PC-3 (cell line): ENCODE results near the gene RELL2.

ENCODE experiments used
- EZH2 ChIP-seq: fragments of 300-600 bp; sonication (generic); IDR thresholded peaks from one replicate; pipeline ENCODE4 v1.6.1; 2017; ENCODE audit warnings: antibody characterized with exemption, mild to moderate bottlenecking, low read length; ENCODE audit not compliant: unreplicated experiment
- TF ChIP-seq, protein P1 (sequence below): fragments of 300-600 bp; sonication (generic); conservative IDR thresholded peaks from 2 replicates; pipeline ENCODE4 v1.5.1; 2017; ENCODE audit warnings: antibody characterized with exemption, low read depth, mild to moderate bottlenecking, low read length

DNA sequence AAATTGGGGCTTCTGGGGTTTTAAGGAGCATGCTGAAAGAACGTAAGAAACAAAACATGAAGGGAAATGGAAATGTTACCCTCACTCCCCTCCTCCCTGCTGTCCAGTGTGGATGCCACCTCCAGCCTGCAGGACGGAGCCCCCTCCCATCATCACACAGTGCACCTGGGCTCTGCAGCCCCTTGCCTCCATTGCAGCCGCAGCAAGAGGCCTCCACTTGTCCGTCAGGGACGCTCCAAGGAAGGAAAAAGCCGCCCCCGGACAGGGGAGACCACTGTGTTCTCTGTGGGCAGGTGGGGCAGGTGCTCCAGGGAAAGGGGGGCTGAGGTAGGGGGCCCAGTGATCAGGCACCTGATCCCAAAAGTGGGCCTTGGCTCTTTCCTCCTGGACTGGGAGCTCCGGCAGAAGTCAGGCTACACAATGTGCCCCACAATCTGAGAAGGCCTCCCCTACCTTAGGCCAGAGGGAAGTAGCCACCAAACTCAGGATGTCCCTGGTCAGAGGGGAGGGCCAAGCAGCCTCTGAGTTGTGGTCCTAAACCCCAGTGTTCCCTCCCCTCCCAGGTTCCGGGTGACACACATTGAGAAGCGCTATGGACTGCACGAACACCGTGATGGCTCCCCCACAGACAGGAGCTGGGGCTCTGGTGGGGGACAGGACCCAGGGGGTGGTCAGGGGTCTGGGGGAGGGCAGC lies 2.7 kb downstream of the RELL2 start:
- TF ChIP-seq, protein P1, sequence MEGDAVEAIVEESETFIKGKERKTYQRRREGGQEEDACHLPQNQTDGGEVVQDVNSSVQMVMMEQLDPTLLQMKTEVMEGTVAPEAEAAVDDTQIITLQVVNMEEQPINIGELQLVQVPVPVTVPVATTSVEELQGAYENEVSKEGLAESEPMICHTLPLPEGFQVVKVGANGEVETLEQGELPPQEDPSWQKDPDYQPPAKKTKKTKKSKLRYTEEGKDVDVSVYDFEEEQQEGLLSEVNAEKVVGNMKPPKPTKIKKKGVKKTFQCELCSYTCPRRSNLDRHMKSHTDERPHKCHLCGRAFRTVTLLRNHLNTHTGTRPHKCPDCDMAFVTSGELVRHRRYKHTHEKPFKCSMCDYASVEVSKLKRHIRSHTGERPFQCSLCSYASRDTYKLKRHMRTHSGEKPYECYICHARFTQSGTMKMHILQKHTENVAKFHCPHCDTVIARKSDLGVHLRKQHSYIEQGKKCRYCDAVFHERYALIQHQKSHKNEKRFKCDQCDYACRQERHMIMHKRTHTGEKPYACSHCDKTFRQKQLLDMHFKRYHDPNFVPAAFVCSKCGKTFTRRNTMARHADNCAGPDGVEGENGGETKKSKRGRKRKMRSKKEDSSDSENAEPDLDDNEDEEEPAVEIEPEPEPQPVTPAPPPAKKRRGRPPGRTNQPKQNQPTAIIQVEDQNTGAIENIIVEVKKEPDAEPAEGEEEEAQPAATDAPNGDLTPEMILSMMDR: no peak
- no peak for TF ChIP-seq EZH2
